Endothelial cell of umbilical vein (primary cell): ENCODE results near the gene PHACTR1. TPM values are rescaled to one million over a fixed set of nuclear protein-coding genes. Genes with fewer than 3 reads are reported as not detected.

Source experiments
- BruUV-seq: library from RNA; stranded (reverse); fragments of 400-500 nt; replicated peaks from 2 replicates; lab custom pipeline; 2021; lab: Mats Ljungman, UMichigan
- CTCF ChIA-PET: fragments of 300-600, 350-600 bp; sonication (Branson Sonifier 250); formaldehyde crosslinking; loops from one replicate; lab custom pipeline; 2021; ENCODE audit warnings: antibody characterized with exemption, inconsistent platforms; lab: Charles Lee
- POLR2A ChIA-PET: fragments of 300-600, 350-600 bp; sonication (Branson Sonifier 250); formaldehyde crosslinking; loops from one replicate; lab custom pipeline; 2021; ENCODE audit warnings: antibody characterized with exemption, inconsistent platforms; lab: Charles Lee
- DNase-seq: peaks from one replicate; pipeline ENCODE4 v3.0.0-alpha.2; 2011; ENCODE audit warnings: low read depth, low spot score
- FAIRE-seq: peaks from 2 replicates; lab custom pipeline; 2011; peaks lifted over from hg19 to GRCh38; lab: Jason Lieb, UNC
- H2AFZ ChIP-seq: 2 replicates; pipeline ENCODE4 v1.6.0; 2012; ENCODE audit warnings: low read depth, low read length, control low read depth, inconsistent platforms
- H3K27ac ChIP-seq: 2 replicates; pipeline ENCODE4 v1.5.1; 2011; ENCODE audit warnings: low read depth, mild to moderate bottlenecking, control low read depth, low read length, moderate library complexity; ENCODE audit not compliant: insufficient read depth
- H3K27me3 ChIP-seq, 2 experiments: 2 replicates each; pipeline versions ENCODE4 v1.6.0 to v1.6.1; 2011; ENCODE audit warnings: low read length in 2 of 2, mixed read lengths in 1 of 2; ENCODE audit not compliant: control insufficient read depth in 2 of 2, insufficient read depth in 2 of 2
- H3K36me3 ChIP-seq, 2 experiments: 2 replicates in 1 of 2; 3 replicates in 1 of 2; pipeline ENCODE4 v1.5.1; 2011; ENCODE audit warnings: low read length in 2 of 2, mild to moderate bottlenecking in 1 of 2, moderate library complexity in 1 of 2; ENCODE audit not compliant: control insufficient read depth in 2 of 2, insufficient read depth in 2 of 2; ENCODE audit errors: extremely low read depth in 1 of 2
- H3K4me1 ChIP-seq: 3 replicates; pipeline ENCODE4 v1.5.1; 2011; ENCODE audit warnings: mild to moderate bottlenecking, low read length; ENCODE audit not compliant: control insufficient read depth, insufficient read depth; ENCODE audit errors: extremely low read depth
- H3K4me2 ChIP-seq: 2 replicates; pipeline ENCODE4 v1.6.1; 2011; ENCODE audit warnings: low read length, control low read depth, mixed read lengths; ENCODE audit not compliant: insufficient read depth
- H3K4me3 ChIP-seq, 3 experiments: fragments of 200-600 bp in 1 of 3; sonication (generic), shearing (Covaris generic) in 1 of 3; replicated peaks in 1 of 3; 2 replicates each; pipeline ENCODE4 v1.5.1; 2011 to 2016; ENCODE audit warnings: control low read depth in 3 of 3, low read length in 3 of 3, mild to moderate bottlenecking in 2 of 3, inconsistent platforms in 1 of 3, low read depth in 1 of 3, moderate library complexity in 1 of 3; ENCODE audit not compliant: insufficient read depth in 1 of 3
- H3K79me2 ChIP-seq: 2 replicates; pipeline ENCODE4 v1.6.0; 2012; ENCODE audit warnings: low read length, inconsistent platforms; ENCODE audit not compliant: control insufficient read depth, insufficient read depth
- H3K9ac ChIP-seq: replicated peaks from 2 replicates; pipeline ENCODE3; 2011; ENCODE audit warnings: low read length, control low read depth; ENCODE audit not compliant: insufficient read depth; ENCODE audit errors: extremely low read depth
- H3K9me1 ChIP-seq: replicated peaks from 3 replicates; pipeline ENCODE4 v1.6.0; 2011; ENCODE audit warnings: mild to moderate bottlenecking, low read length; ENCODE audit not compliant: control insufficient read depth, insufficient read depth; ENCODE audit errors: extremely low read depth
- H3K9me3 ChIP-seq: replicated peaks from 2 replicates; pipeline ENCODE4 v1.5.1; 2012; ENCODE audit warnings: low read length, inconsistent platforms; ENCODE audit not compliant: control insufficient read depth, insufficient read depth
- H4K20me1 ChIP-seq: replicated peaks from 2 replicates; pipeline ENCODE3; 2011; ENCODE audit warnings: mild to moderate bottlenecking, low read length; ENCODE audit not compliant: control insufficient read depth, insufficient read depth; ENCODE audit errors: extremely low read depth
- EZH2 ChIP-seq: IDR thresholded peaks from 2 replicates; pipeline ENCODE4 v1.6.1; 2012; ENCODE audit warnings: borderline replicate concordance, low read depth, mild to moderate bottlenecking, moderate library complexity, low read length, inconsistent platforms; ENCODE audit not compliant: severe bottlenecking
- FOS ChIP-seq: IDR thresholded peaks from 2 replicates; pipeline ENCODE4 v1.6.1; 2011; ENCODE audit warnings: mild to moderate bottlenecking, low read length, moderate library complexity, borderline replicate concordance; ENCODE audit not compliant: insufficient read depth
- GATA2 ChIP-seq: IDR thresholded peaks from 2 replicates; pipeline ENCODE4 v1.7.0; 2011; ENCODE audit warnings: low read depth, mild to moderate bottlenecking, moderate library complexity, mixed read lengths, low read length; ENCODE audit not compliant: insufficient read length, insufficient read depth
- JUN ChIP-seq: IDR thresholded peaks from 2 replicates; pipeline ENCODE4 v1.6.1; 2011; ENCODE audit warnings: borderline replicate concordance, low read depth; ENCODE audit not compliant: insufficient read length, insufficient read depth
- MYC ChIP-seq: IDR thresholded peaks from one replicate; pipeline ENCODE4 v1.6.1; 2011; ENCODE audit warnings: mild to moderate bottlenecking, low read depth, low read length
- POLR2A ChIP-seq: IDR thresholded peaks from 2 replicates; pipeline ENCODE4 v1.6.1; 2012; ENCODE audit warnings: low read depth, mild to moderate bottlenecking, control low read depth, low read length
- POLR2AphosphoS5 ChIP-seq: IDR thresholded peaks from 2 replicates; pipeline ENCODE4 v1.6.1; 2012; ENCODE audit warnings: low read depth, mild to moderate bottlenecking, control low read depth, low read length, moderate library complexity; ENCODE audit not compliant: insufficient read depth
- dilution Hi-C: fragments of 300-500 bp; cut with MboI; formaldehyde crosslinking; loops from one replicate; pipeline ENCODE4 v1.15.0; 2019; ENCODE audit warnings: low sequenced_read_pairs; ENCODE audit not compliant: extremely low pct_ligation_motif_present
- intact Hi-C: fragments of 100-400 bp; cut with micrococcal nuclease; formaldehyde crosslinking; loops from one replicate; pipeline ENCODE4 v1.10.0; 2022
- polyA plus RNA-seq, 4 experiments: library from polyadenylated mRNA; depleted of rRNA in 3 of 4; stranded (reverse) in 3 of 4; unstranded in 1 of 4; fragments of >200 nt; gene quantifications; 2 replicates each; pipeline versions ENCODE4 v1.2.1 to v1.2.3, GENCODE V29; 2011 to 2012; ENCODE audit warnings: missing spikeins in 1 of 4
- total RNA-seq: library from RNA; stranded (reverse); gene quantifications from 2 replicates; pipeline ENCODE4 v1.2.3, GENCODE V29; 2021
- TF ChIP-seq, protein P1 (sequence below), 2 donors: IDR thresholded peaks; 1 replicate in 1 of 2; 2 replicates in 1 of 2; pipeline ENCODE4 v1.5.1; 2011; ENCODE audit warnings: low read length in 2 of 2, mild to moderate bottlenecking in 2 of 2, moderate library complexity in 2 of 2, control low read depth in 1 of 2, inconsistent platforms in 1 of 2, low read depth in 1 of 2; ENCODE audit not compliant: insufficient read depth in 1 of 2; ENCODE audit errors: extremely low read depth in 1 of 2
- TF ChIP-seq, protein P2 (sequence below): IDR thresholded peaks from 2 replicates; pipeline ENCODE4 v1.6.1; 2011; ENCODE audit not compliant: insufficient read depth, insufficient read length

Gene PHACTR1
- total and polyA plus RNA-seq, 2 donors (not counting 3 experiments of a cell fraction or from before 2014, with no cell fraction given) = 2.4 to 23.2 TPM

DNA sequence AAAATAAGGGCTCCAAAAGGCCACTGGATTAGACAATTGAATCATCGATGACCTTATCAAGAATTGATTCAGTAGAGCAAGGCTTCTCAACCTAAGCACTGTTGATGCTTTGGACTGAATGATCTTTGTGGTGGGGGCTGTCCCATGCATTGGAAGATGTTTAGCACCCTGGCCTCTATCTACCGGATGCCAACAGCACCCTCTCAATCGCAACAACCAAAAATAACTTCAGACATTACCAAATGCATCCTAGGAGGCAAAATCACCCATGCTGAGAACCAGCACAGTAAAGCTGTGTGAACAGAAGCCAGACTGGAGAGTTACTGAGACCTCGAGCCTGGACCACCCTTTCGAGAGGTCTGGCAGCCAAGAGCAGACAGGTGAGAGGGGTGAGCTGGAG lies 544.3 kb downstream of the PHACTR1 start:
- H3K9ac ChIP-seq = no peak overlapping the region
- H3K4me3 ChIP-seq = no peak overlapping the region
- dilution Hi-C loops = no loop called here
- FAIRE-seq (no peak), DNase-seq (no peak)
- no peaks in the 10 kb centered on the region for H4K20me1 ChIP-seq
- no peaks in the 10 kb centered on the region for H3K36me3 ChIP-seq
- H3K27me3 ChIP-seq = no peaks in the 10 kb centered on the region
- ChIA-PET CTCF (no interaction called here), POLR2A (no interaction called here)
- TF ChIP-seq MYC = no peak
- TF ChIP-seq, protein P1, sequence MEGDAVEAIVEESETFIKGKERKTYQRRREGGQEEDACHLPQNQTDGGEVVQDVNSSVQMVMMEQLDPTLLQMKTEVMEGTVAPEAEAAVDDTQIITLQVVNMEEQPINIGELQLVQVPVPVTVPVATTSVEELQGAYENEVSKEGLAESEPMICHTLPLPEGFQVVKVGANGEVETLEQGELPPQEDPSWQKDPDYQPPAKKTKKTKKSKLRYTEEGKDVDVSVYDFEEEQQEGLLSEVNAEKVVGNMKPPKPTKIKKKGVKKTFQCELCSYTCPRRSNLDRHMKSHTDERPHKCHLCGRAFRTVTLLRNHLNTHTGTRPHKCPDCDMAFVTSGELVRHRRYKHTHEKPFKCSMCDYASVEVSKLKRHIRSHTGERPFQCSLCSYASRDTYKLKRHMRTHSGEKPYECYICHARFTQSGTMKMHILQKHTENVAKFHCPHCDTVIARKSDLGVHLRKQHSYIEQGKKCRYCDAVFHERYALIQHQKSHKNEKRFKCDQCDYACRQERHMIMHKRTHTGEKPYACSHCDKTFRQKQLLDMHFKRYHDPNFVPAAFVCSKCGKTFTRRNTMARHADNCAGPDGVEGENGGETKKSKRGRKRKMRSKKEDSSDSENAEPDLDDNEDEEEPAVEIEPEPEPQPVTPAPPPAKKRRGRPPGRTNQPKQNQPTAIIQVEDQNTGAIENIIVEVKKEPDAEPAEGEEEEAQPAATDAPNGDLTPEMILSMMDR (IDR thresholded peaks at IDR 0.05; ENCODE audit: extremely low read depth in 1 of 2, insufficient read depth in 1 of 2, low read depth in 1 of 2, low read length in 2 of 2) = no peak
- no peak for TF ChIP-seq JUN
- TF ChIP-seq, protein P2, sequence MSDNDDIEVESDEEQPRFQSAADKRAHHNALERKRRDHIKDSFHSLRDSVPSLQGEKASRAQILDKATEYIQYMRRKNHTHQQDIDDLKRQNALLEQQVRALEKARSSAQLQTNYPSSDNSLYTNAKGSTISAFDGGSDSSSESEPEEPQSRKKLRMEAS = no peak
- no peak for TF ChIP-seq POLR2A
- no peak for TF ChIP-seq POLR2AphosphoS5
- no peak for TF ChIP-seq EZH2
- TF ChIP-seq FOS = no peak
- TF ChIP-seq GATA2 = no peak
- no TSS peak for BruUV-seq
- H3K9me1 ChIP-seq = no peaks in the 10 kb centered on the region
- no peaks in the 10 kb centered on the region for H3K4me1 ChIP-seq
- no peak overlapping the region for H2AFZ ChIP-seq
- no peaks in the 10 kb centered on the region for H3K9me3 ChIP-seq
- H3K4me2 ChIP-seq = no peak overlapping the region
- no peak overlapping the region for H3K27ac ChIP-seq
- intact Hi-C loops = no loop called here
- H3K79me2 ChIP-seq = no peaks in the 10 kb centered on the region
